ENCODE data around the gene SIX5.

- no peak for TF ChIP-seq CTCF (conservative IDR thresholded peaks at IDR 0.05; ENCODE audit: low read length)
- TF ChIP-seq EZH2phosphoT487 (IDR thresholded peaks at IDR 0.05; ENCODE audit: borderline replicate concordance) = no peak
Measured at GRCh38 chr19:45762870-45763631, 6.0 kb downstream of the SIX5 start.

Data from Loucy (cell line).